HL-60 (cell line): ENCODE results near the gene CHSY3.

Source experiments
- DNase-seq, 2 experiments: peaks; one replicate each; pipeline ENCODE4 v3.0.0-alpha.2; 2010 to 2020; ENCODE audit warnings: low read depth in 1 of 2, low spot score in 1 of 2
- H3K27ac ChIP-seq: fragments of 250-450 bp; sonication (Bioruptor Pico); replicated peaks from 2 replicates; pipeline ENCODE4 v1.5.1; 2020; ENCODE audit warnings: mild to moderate bottlenecking, moderate library complexity
- H3K27me3 ChIP-seq: fragments of 250-450 bp; sonication (Bioruptor Pico); 2 replicates; pipeline ENCODE4 v1.5.1; 2021; ENCODE audit warnings: mild to moderate bottlenecking, moderate library complexity; ENCODE audit not compliant: insufficient read depth, poor library complexity, severe bottlenecking
- H3K4me3 ChIP-seq: replicated peaks from 2 replicates; pipeline ENCODE4 v1.5.1; 2011; ENCODE audit warnings: mild to moderate bottlenecking, control low read depth, low read length; ENCODE audit not compliant: insufficient read depth
- CTCF ChIP-seq: IDR thresholded peaks from one replicate; pipeline ENCODE4 v1.5.1; 2011; ENCODE audit warnings: low read length, control low read depth, inconsistent platforms; ENCODE audit not compliant: insufficient read depth
- GABPA ChIP-seq: IDR thresholded peaks from 2 replicates; pipeline ENCODE4 v1.6.1; 2012; ENCODE audit warnings: low read depth
- POLR2AphosphoS5 ChIP-seq: IDR thresholded peaks from 2 replicates; pipeline ENCODE4 v1.6.1; 2012; ENCODE audit warnings: low read depth
- REST ChIP-seq: IDR thresholded peaks from 2 replicates; pipeline ENCODE4 v1.6.1; 2012; ENCODE audit warnings: low read depth; ENCODE audit not compliant: insufficient replicate concordance
- SPI1 ChIP-seq: IDR thresholded peaks from 2 replicates; pipeline ENCODE4 v1.6.1; 2012; ENCODE audit warnings: low read depth, mild to moderate bottlenecking, borderline replicate concordance

CHSY3 gene

GRCh38 chr5:130164966-130165365 is 260.7 kb downstream of the CHSY3 start:
- H3K27me3 ChIP-seq: no peaks in the 10 kb centered on the region
- H3K4me3 ChIP-seq: no peak overlapping the region
- TF ChIP-seq GABPA (no peak), SPI1 (no peak), CTCF (no peak), POLR2AphosphoS5 (no peak), REST (no peak)
- no peak for DNase-seq
- no peak overlapping the region for H3K27ac ChIP-seq

- no peak for TF ChIP-seq POLR2AphosphoS5
- TF ChIP-seq SPI1: no peak
- no peak for TF ChIP-seq REST
- TF ChIP-seq GABPA: no peak
- no peak for TF ChIP-seq CTCF
- DNase-seq: no peak
- no peaks in the 10 kb centered on the region for H3K27me3 ChIP-seq
- H3K4me3 ChIP-seq: no peak overlapping the region
- no peak overlapping the region for H3K27ac ChIP-seq
Measured at GRCh38 chr5:130166839-130167490, 262.7 kb downstream of the CHSY3 start.

- TF ChIP-seq POLR2AphosphoS5 (no peak), REST (no peak), GABPA (no peak), CTCF (no peak), SPI1 (no peak)
- no peak for DNase-seq
- Histone ChIP-seq H3K27me3 (no peaks in the 10 kb centered on the region), H3K27ac (no peak overlapping the region), H3K4me3 (no peak overlapping the region)
Measured at GRCh38 chr5:130168211-130168610, 263.9 kb downstream of the CHSY3 start.
